Measurements from ENCODE around the gene CST4.
"Not testable (repeated sequence)": the region's sequence is repeated elsewhere in the genome, so short reads cannot be mapped to it uniquely, and the experiment has no call there.

The CST4 gene

DNA sequence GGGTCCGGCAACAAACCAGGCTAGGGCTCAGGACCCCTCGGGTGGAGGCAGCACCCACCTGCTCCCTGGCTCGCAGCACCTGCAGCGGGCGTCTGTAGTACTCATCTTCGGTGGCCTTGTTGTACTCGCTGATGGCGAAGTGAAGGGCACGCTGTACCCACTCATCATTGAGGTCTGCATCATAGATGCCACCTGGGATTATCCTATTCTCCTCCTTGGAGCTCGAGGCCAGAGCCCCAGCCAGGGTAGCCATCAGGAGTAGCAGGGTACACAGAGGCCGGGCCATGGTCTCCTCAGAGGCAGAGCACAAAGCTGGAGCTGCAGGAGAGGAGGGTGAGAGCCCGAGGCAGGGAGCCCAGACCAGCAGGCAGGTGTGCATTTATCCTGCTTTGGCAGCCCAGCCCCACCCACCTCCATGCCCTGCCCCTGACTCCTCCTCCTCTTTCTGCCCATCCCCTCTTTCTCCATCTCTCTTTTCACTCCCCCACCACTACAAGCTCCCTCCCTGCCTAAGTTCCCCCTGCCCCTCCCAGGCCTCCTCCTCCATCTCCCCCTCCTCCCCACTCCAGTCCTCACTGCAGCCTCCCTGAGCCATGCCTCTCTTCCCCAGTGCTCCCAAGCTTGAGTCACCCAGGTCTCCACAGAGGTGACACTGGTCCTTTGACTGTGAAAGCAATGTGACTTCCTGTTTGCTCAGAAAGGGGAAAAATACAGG lies at the start of gene CST4:
Gene CST4, minus strand, starts transcription at position 355 of the 715 bp plus-strand sequence. Its CDS starts 69 bp downstream, at position 286.
- DNase-seq (ENCODE audit: low read depth in 1 of 2, low spot score in 1 of 2); in situ Hi-C loops (cut with HindIII; ENCODE audit: low pct_unique_long_range_greater_than_20kb, low sequenced_read_pairs): not testable (repeated sequence)

- DNase-seq (ENCODE audit: low read depth in 1 of 2, low spot score in 1 of 2); in situ Hi-C loops (cut with HindIII; ENCODE audit: low pct_unique_long_range_greater_than_20kb, low sequenced_read_pairs): not testable (repeated sequence)
Observed at GRCh38 chr20:23735391-23735790, 46.6 kb upstream of the CST4 start.

DNA sequence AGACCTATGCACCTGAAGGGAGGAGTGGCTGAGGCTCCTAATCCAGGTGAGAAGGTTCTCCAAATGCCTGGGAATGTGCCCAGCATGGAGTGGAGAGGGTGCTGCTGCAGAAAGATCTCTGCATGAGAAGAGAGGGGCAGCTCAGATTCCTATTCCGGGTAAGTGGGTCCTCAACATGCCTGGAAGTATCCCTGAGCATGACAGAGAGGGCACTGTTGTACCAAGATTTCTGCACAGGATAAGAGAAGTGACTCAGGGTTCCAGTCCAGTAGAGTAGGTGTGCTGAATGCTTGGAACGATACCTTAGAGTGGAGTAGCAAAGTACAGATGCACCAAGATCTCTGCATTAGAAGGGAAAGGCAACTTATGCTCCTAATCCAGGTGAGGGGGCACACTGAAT lies 46.1 kb upstream of the CST4 start:
- in situ Hi-C loops (cut with HindIII; ENCODE audit: low pct_unique_long_range_greater_than_20kb, low sequenced_read_pairs) = not testable (repeated sequence)

DNA sequence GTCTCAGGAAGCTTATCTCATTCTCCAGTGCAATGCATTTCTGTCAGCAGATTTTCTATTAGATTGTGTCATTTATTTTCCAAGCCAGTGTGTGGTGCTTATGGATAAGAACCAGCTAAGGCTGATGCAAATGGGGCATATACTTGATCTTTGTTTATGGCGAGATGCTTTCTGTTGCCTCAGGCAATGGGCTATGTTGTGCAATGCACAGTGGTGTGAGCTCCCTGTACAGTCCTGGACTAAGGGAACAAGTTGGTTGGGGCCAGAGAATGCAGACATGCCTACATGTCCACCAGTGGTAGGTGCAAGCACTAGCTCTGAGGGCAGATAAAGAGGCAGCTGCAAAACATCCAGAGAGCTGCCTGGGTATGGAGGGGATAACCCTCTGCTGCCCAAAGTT lies 45.6 kb upstream of the CST4 start:
- DNase-seq (ENCODE audit: low read depth in 1 of 2, low spot score in 1 of 2); in situ Hi-C loops (cut with HindIII; ENCODE audit: low pct_unique_long_range_greater_than_20kb, low sequenced_read_pairs): not testable (repeated sequence)

More for the DNA sequence above, 46.1 kb upstream of the CST4 start:
- not testable (repeated sequence) for DNase-seq (ENCODE audit: low read depth in 1 of 2, low spot score in 1 of 2)

DNA sequence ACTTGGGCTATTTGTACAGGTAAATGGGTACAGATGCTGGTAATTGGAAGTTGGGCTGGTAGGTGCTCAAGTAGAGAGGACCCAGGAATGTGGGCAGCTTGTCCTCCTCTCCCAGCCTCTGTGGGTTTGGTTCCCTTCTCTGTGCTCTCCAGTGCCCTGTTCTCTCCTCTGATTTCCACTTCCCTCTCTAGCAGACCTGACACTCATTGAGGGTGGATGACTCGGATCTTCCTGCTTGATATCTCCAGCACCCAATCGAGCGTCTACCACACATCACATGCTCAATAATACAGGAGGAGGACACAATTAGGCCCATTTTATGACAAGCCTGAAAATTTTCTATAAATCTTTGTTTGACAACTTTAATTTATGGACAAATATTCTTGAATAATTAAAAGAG lies 38.2 kb upstream of the CST4 start:
- DNase-seq (ENCODE audit: low read depth in 1 of 2, low spot score in 1 of 2) = no peak
- no peak for TF ChIP-seq JUND (IDR thresholded peaks at IDR 0.05; ENCODE audit: low read depth)
- in situ Hi-C loops (cut with HindIII; ENCODE audit: low pct_unique_long_range_greater_than_20kb, low sequenced_read_pairs) = no loop called here

DNA sequence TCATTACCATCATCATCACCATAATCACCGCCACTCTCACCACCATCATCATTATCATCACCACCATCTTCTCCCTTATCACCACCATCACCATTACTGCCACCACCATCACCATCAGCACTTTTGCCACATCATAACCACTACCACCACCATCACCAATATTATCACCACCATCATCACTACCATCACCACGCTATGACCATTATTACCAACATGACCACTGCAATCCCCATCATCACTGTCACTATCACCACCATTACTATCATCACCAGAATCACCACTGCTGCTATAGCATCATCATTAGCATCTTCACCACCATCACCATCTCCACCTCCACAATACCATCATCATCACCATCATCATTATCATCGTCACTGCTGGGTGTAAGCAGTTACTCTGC lies 36.3 kb upstream of the CST4 start:
- TF ChIP-seq JUND (IDR thresholded peaks at IDR 0.05; ENCODE audit: low read depth) = no peak
- no peak for DNase-seq (ENCODE audit: low read depth in 1 of 2, low spot score in 1 of 2)
- in situ Hi-C loops (cut with HindIII; ENCODE audit: low pct_unique_long_range_greater_than_20kb, low sequenced_read_pairs) = no loop called here

GRCh38 chr20:23723659-23724307 lies 34.9 kb upstream of the CST4 start:
- in situ Hi-C loops (cut with HindIII; ENCODE audit: low pct_unique_long_range_greater_than_20kb, low sequenced_read_pairs) = not testable (repeated sequence)
- DNase-seq (ENCODE audit: low read depth in 1 of 2, low spot score in 1 of 2) = peak in 1 of 2 experiments; percentile 36

- DNase-seq (ENCODE audit: low read depth in 1 of 2, low spot score in 1 of 2); in situ Hi-C loops (cut with HindIII; ENCODE audit: low pct_unique_long_range_greater_than_20kb, low sequenced_read_pairs): not testable (repeated sequence)
Observed at GRCh38 chr20:23722851-23723250, 34.0 kb upstream of the CST4 start.

DNA sequence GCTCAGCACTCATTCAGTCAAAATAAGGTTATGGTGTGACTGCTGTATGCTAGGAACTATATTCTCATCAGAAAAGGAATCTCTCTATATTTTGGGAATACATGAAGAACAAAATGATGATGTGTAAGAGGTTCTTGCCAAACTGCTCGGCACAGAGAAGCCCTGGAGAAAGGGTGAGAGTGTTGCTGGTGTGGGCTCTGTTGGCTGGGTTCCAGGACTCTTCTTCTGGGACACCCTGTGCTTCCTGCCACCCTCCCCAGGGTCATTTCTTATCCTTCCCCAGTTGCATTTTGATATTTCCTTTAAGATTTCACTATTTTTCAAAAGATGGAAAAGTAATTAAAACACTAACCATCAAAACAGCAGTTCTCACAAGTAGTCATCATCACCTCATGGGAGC lies 33.1 kb upstream of the CST4 start:
- in situ Hi-C loops (cut with HindIII; ENCODE audit: low pct_unique_long_range_greater_than_20kb, low sequenced_read_pairs) = no loop called here
- TF ChIP-seq JUND (IDR thresholded peaks at IDR 0.05; ENCODE audit: low read depth) = no peak
- no peak for DNase-seq (ENCODE audit: low read depth in 1 of 2, low spot score in 1 of 2)

DNA sequence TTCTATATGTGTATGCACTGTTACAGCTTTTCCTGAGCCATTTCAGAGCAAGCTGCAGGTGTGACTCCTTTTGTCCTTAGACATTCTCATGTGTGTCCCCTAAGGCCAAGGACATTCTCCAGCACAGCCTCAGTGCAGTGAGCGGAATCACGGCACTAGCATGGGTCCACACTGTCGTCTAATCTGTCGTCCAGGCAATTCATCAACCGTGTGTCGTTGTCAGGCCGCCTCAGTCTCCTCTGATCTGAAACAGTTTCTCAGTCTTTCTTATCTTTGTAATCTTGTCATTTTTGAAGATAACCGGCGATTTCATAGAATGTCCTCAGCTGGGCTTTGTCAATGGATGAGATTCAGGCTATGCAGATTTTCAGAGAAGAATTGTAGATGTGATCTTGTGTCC lies 30.5 kb upstream of the CST4 start:
- in situ Hi-C loops (cut with HindIII; ENCODE audit: low pct_unique_long_range_greater_than_20kb, low sequenced_read_pairs); DNase-seq (ENCODE audit: low read depth in 1 of 2, low spot score in 1 of 2): not testable (repeated sequence)

DNA sequence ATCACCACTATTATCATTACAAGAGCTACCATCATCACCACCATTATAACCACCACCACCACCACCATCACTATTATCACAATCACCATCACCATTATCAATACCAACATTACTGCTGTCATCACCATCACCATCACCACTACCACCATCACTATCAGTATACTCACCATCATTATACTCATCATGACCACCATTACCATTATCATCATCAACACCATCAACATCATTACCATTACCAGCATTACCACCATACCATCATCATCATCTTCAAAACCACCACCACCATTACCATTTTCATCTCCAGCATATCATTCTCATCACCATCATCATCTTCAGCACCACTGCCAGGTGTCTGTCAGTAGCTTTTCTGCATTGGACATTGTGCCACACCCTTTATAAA lies 22.9 kb upstream of the CST4 start:
- in situ Hi-C loops (cut with HindIII; ENCODE audit: low pct_unique_long_range_greater_than_20kb, low sequenced_read_pairs); DNase-seq (ENCODE audit: low read depth in 1 of 2, low spot score in 1 of 2): not testable (repeated sequence)

- DNase-seq (ENCODE audit: low read depth in 1 of 2, low spot score in 1 of 2) = no peak
- in situ Hi-C loops (cut with HindIII; ENCODE audit: low pct_unique_long_range_greater_than_20kb, low sequenced_read_pairs) = no loop called here
Observed at GRCh38 chr20:23710771-23711170, 21.9 kb upstream of the CST4 start.

DNA sequence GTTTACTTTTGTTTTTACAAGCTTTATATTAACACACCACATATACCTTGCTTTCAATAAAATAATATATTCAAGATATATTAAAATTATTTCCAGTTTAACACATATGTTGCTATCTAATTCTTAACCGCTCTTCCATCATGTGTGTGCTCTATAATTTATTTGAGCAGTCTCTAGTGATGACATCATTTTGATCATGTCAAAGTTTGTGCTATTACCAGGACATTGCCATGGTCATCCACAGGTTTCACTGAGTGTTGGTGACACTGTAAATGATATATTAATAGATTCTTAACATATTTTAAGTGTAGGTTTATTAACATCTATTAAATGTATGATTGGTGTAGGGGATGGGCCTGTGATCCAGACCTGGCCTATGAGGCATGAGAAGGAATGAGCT lies 17.1 kb upstream of the CST4 start:
- DNase-seq (ENCODE audit: low read depth in 1 of 2, low spot score in 1 of 2) = no peak
- in situ Hi-C loops (cut with HindIII; ENCODE audit: low pct_unique_long_range_greater_than_20kb, low sequenced_read_pairs) = no loop called here
- no peak for TF ChIP-seq JUND (IDR thresholded peaks at IDR 0.05; ENCODE audit: low read depth)

More at GRCh38 chr20:23710771-23711170, 21.9 kb upstream of the CST4 start:
- TF ChIP-seq JUND (IDR thresholded peaks at IDR 0.05; ENCODE audit: low read depth) = no peak

GRCh38 chr20:23702021-23702420 lies 13.2 kb upstream of the CST4 start:
- in situ Hi-C loops (cut with HindIII; ENCODE audit: low pct_unique_long_range_greater_than_20kb, low sequenced_read_pairs) = no loop called here
- no peak for TF ChIP-seq JUND (IDR thresholded peaks at IDR 0.05; ENCODE audit: low read depth)
- no peak for DNase-seq (ENCODE audit: low read depth in 1 of 2, low spot score in 1 of 2)
